Measurements from ENCODE around the gene DUSP9.

The DUSP9 gene

DNA sequence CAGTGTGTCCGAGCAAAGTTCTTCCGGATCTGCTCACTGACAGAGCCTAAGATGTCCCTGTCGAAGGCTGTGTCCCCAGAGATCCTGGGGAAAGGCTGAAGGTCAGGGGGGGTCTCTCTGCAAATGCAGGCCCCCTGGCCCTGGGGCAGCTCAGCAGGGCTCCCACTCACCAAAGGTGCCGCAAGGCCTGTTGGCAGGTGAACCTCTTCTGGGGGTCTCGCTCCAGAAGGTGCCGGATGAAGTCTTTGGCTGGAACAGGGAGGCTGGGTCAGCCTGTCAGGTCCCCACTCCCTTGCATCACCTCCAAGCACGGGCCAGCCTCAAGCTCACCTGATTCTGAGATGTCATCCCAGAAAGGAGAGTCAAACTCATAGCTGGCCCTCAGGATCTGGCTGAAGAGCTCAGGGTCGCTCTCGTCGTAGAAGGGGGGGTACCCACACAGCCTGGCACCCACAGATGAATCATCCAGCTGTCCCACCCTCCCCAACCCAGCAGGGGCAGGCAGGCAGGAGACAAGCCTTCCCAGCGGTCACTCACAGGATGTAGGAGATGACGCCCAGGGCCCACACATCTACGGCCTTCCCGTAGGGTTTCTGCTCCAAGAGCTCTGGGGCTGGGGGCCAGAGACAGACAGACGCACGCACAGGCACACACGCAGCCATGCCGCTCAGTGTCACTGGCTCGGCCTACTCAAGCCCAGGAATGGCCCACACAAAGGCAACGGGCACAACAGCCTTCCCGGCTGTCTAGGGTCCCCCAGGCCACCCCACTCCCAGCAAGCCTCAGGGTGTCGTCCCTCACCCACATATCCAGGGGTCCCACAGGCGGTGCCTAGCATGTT is 24.0 kb downstream of the DUSP9 start:
- Histone ChIP-seq H3K27ac (no peak overlapping the region), H3K9me3 (no peaks in the 10 kb centered on the region), H3K4me1 (peaks cover 0 to 6% (median 2%) of the 10 kb centered on the region in 4 donors), H3K36me3 (no peaks in the 10 kb centered on the region), H3K27me3 (peaks cover 0 to 14% of the 10 kb centered on the region in 2 donors), H3K4me3 (no peak overlapping the region)
- TF ChIP-seq, protein P1, sequence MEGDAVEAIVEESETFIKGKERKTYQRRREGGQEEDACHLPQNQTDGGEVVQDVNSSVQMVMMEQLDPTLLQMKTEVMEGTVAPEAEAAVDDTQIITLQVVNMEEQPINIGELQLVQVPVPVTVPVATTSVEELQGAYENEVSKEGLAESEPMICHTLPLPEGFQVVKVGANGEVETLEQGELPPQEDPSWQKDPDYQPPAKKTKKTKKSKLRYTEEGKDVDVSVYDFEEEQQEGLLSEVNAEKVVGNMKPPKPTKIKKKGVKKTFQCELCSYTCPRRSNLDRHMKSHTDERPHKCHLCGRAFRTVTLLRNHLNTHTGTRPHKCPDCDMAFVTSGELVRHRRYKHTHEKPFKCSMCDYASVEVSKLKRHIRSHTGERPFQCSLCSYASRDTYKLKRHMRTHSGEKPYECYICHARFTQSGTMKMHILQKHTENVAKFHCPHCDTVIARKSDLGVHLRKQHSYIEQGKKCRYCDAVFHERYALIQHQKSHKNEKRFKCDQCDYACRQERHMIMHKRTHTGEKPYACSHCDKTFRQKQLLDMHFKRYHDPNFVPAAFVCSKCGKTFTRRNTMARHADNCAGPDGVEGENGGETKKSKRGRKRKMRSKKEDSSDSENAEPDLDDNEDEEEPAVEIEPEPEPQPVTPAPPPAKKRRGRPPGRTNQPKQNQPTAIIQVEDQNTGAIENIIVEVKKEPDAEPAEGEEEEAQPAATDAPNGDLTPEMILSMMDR (IDR thresholded peaks at IDR 0.05): no peak
- DNase-seq: no peak
- intact Hi-C loops (cut with DNase I; ENCODE audit: low total_unique reads): loop anchor here (5.0 kb wide), 1 partner anchor 124 kb away; no protein-coding TSS in a partner anchor

DNA sequence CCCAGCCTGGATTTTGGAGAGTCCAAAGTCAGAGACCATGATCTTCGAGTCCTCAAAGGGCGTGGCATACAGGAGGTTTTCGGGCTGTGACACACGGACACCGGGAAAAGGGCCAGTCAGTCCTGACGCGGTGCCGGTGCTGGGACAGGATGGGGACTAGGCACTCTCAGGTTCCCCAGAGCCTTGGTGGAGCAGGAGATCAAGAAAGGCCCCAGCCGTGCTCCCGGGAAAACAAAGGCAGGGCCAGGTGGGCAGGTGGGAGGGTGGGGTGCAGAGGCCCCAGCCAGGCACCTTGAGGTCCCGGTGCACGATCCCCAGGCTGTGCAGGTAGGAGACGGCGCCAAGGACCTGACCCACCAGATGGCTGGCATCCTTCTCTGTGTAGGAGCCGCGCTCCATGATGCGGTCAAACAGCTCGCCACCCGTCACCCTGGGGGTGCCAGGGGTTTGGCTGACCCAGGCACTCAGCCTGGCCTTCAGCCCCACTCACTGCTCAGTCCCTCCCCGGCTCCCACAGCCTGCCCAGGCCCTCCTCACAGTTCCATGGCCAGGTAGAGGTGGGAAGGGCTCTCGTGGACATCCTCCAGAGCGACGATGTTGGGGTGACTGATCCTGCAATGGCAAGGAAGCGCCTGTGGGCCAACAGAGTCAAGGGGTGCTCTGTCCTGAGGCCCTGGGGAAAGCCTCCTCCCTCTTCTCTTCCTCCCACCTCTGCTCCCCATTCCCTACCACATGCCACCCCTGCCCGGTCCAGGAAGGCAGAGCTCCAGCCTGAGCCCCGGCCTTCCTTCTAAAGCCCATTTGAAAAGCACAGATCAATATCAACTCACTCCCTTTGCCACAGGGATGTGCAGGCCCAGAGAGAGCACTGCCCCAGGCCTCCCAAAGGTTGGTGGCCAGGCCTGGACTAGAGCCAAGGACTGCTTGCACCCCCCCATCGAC is 24.9 kb downstream of the DUSP9 start:
- intact Hi-C loops (cut with DNase I; ENCODE audit: low total_unique reads): loop anchor here (5.0 kb wide), 1 partner anchor 125 kb away; no protein-coding TSS in a partner anchor
- H3K4me1 ChIP-seq: peaks cover 0 to 6% (median 2%) of the 10 kb centered on the region in 4 donors
- no peak for DNase-seq
- H3K27me3 ChIP-seq: peaks cover 0 to 14% of the 10 kb centered on the region in 2 donors
- H3K4me3 ChIP-seq: no peak overlapping the region
- H3K36me3 ChIP-seq: no peaks in the 10 kb centered on the region
- no peaks in the 10 kb centered on the region for H3K9me3 ChIP-seq
- no peak overlapping the region for H3K27ac ChIP-seq
- TF ChIP-seq, protein P1 (IDR thresholded peaks at IDR 0.05): no peak

DNA sequence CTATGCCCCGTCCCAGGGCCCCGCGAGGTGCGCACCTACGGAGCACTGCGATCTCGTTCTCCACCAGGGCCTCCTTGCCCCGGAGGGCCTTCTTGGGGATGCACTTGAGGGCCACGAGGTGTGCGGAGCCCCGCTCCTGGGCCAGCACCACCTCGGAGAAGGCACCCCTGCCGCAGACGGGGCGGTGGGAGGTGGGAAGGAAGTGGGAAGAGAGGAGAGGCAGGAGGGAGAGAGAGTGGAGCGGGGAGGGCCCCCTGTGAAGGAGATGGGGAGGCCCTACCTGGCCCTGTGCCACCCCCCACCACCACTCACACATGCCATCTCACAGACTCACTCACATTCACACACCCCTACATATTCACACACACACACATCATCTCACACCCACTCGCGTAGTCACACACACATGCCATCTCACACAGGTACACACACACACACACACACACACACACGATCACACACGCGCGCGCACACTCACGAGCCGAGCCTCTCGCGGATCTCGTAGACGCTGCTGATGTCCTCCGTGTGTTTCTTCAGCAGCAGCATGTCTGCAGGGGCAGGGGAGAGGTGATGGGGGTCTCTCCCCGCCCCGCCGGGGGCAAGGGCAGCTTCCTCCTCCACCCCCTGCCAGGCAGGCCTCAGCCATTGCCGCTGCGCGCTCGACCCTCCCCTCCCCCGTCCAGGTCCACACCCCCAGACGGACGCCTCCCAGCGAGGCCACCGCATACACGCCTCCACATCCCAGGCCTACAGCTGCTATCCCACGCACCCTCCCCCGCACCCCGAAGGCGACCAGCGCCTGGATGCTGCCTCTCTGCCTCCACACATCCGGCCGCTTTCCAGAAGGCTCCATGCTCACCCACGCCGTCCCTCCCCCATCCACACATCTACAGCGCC is 25.8 kb downstream of the DUSP9 start:
- no peak overlapping the region for H3K27ac ChIP-seq
- H3K27me3 ChIP-seq: peaks cover 0 to 14% of the 10 kb centered on the region in 2 donors
- intact Hi-C loops (cut with DNase I; ENCODE audit: low total_unique reads): loop anchor here (5.0 kb wide), 1 partner anchor 125 kb away; no protein-coding TSS in a partner anchor
- no peaks in the 10 kb centered on the region for H3K36me3 ChIP-seq
- TF ChIP-seq, protein P1 (IDR thresholded peaks at IDR 0.05): no peak
- DNase-seq: no peak
- no peaks in the 10 kb centered on the region for H3K9me3 ChIP-seq
- peaks cover 0 to 6% (median 2%) of the 10 kb centered on the region in 4 donors for H3K4me1 ChIP-seq
- H3K4me3 ChIP-seq: peak overlapping the region; percentile 35

DNA sequence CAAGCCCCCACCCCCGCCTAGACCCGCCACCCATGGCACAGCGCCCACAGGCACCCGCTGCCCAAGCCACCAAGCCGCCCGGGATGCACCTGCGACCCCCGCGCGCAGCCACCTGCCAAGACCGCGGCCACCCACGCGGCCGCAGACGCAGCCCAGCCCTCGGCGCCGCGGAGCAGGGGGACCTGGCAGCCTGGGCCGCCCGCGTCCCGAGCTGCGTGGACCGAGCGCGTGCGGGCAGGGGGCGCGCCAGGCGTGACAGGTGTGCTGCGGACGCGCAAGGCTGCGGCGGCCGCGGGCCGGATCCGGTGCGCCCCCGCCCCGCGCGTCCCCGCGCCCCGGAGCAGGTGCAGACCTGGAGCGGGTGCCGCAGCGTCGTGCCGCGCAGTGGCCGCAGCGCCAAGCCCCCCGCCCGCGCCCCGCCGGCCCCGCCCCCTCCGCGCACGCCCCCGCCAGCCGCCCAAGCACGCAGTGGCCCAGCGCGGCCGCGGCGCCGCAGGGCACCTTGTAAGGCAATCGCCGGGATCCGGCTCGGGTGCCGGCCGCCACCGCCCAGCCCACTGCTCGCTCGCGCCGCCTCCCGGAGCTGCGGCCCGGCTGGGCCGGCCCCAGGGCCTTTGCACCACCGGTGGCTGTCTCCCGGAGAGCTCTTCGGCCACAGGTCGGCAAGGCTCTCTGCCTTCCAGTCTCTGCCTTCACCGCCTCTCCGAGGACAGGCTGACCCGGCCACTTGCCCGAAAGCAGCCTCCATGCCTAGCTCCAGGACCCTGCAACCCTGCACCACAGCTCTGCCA is 26.6 kb downstream of the DUSP9 start, which contains the start of gene PNCK:
Gene PNCK, minus strand, starts transcription at position 386 of the 791 bp plus-strand sequence. CDS start 737 bp downstream, outside the sequence.
- peak within 1 kb of the TSS; percentile 35 for H3K4me3 ChIP-seq
- TF ChIP-seq, protein P1 (IDR thresholded peaks at IDR 0.05): no peak
- peaks cover 0 to 6% (median 0%) of the 10 kb centered on the region in 4 donors for H3K4me1 ChIP-seq
- no peaks in the 10 kb centered on the region for H3K36me3 ChIP-seq
- no peak within 1 kb of the TSS for H3K27ac ChIP-seq
- DNase-seq: no peak
- H3K9me3 ChIP-seq: no peaks in the 10 kb centered on the region
- intact Hi-C loops (cut with DNase I; ENCODE audit: low total_unique reads): loop anchor here (5.0 kb wide), 1 partner anchor 126 kb away; no protein-coding TSS in a partner anchor
- H3K27me3 ChIP-seq: peaks cover 0 to 14% of the 10 kb centered on the region in 2 donors

Measured in tibial artery (tissue), 4 donors.